Mesothelial cell of epicardium (in vitro differentiated cells): ENCODE data around the gene AMFR. TPM values are rescaled to one million over a fixed set of nuclear protein-coding genes. Genes with fewer than 3 reads are reported as not detected.
A peak's percentile ranks its signal among the peaks of the same experiment; 100 is the strongest.

ENCODE experiments used
- DNase-seq, 2 experiments: peaks; one replicate each; pipeline ENCODE4 v3.0.0; 2021; ENCODE audit warnings: low spot score in 2 of 2; ENCODE audit not compliant: unreplicated experiment in 2 of 2
- H3K27ac Mint-ChIP-seq: 2 replicates; pipeline ENCODE4 v1.8.0; 2021; ENCODE audit warnings: mixed read lengths
- H3K27me3 Mint-ChIP-seq: 2 replicates; pipeline ENCODE4 v1.8.0; 2021; ENCODE audit warnings: low read depth, mixed read lengths
- H3K36me3 Mint-ChIP-seq: 2 replicates; pipeline ENCODE4 v1.8.0; 2021; ENCODE audit warnings: mixed read lengths
- H3K4me1 Mint-ChIP-seq: 2 replicates; pipeline ENCODE4 v1.8.0; 2021; ENCODE audit warnings: mixed read lengths
- H3K4me3 Mint-ChIP-seq: 2 replicates; pipeline ENCODE4 v1.8.0; 2021; ENCODE audit warnings: mild to moderate bottlenecking, moderate library complexity, mixed read lengths
- H3K9me3 Mint-ChIP-seq: 2 replicates; pipeline ENCODE4 v1.8.0; 2021; ENCODE audit warnings: mixed read lengths
- CTCF ChIP-seq: fragments of 200-600 bp; sonication (generic); IDR thresholded peaks from one replicate; pipeline ENCODE4 v1.5.0; 2021; ENCODE audit warnings: antibody characterized with exemption; ENCODE audit not compliant: unreplicated experiment
- total RNA-seq: library from RNA; stranded (reverse); gene quantifications from 3 replicates; pipeline ENCODE4 v1.2.1, GENCODE V29; 2021

AMFR gene
- total RNA-seq, 1 donor from 2014 or later: 60.0 TPM

- TF ChIP-seq CTCF: peak; percentile 97
- Mint-ChIP-seq H3K27me3 (peaks cover 10% of the 10 kb centered on the region), H3K4me3 (peak overlapping the region; percentile 63), H3K9me3 (no peaks in the 10 kb centered on the region), H3K4me1 (peaks cover 2% of the 10 kb centered on the region), H3K27ac (no peak overlapping the region), H3K36me3 (no peaks in the 10 kb centered on the region)
- peak; percentile 74 to 93 for DNase-seq
Measured at GRCh38 chr16:56317998-56318826, 107.1 kb downstream of the AMFR start.

GRCh38 chr16:56316545-56316944 lies 108.8 kb downstream of the AMFR start:
- no peak overlapping the region for H3K27ac Mint-ChIP-seq
- DNase-seq: no peak
- H3K4me1 Mint-ChIP-seq: peaks cover 2% of the 10 kb centered on the region
- H3K36me3 Mint-ChIP-seq: no peaks in the 10 kb centered on the region
- no peak overlapping the region for H3K4me3 Mint-ChIP-seq
- peaks cover 10% of the 10 kb centered on the region for H3K27me3 Mint-ChIP-seq
- TF ChIP-seq CTCF: no peak
- H3K9me3 Mint-ChIP-seq: no peaks in the 10 kb centered on the region

GRCh38 chr16:56315955-56316354 lies 109.4 kb downstream of the AMFR start:
- Mint-ChIP-seq H3K27me3 (peaks cover 10% of the 10 kb centered on the region), H3K4me1 (peaks cover 2% of the 10 kb centered on the region), H3K36me3 (no peaks in the 10 kb centered on the region), H3K9me3 (no peaks in the 10 kb centered on the region), H3K4me3 (no peak overlapping the region), H3K27ac (no peak overlapping the region)
- TF ChIP-seq CTCF: no peak
- no peak for DNase-seq

- Mint-ChIP-seq H3K27me3 (peaks cover 10% of the 10 kb centered on the region), H3K4me3 (no peak overlapping the region), H3K36me3 (no peaks in the 10 kb centered on the region), H3K4me1 (peaks cover 2% of the 10 kb centered on the region), H3K9me3 (no peaks in the 10 kb centered on the region), H3K27ac (no peak overlapping the region)
- DNase-seq: no peak
- no peak for TF ChIP-seq CTCF
Measured at GRCh38 chr16:56314244-56314850, 111.0 kb downstream of the AMFR start.

GRCh38 chr16:56312556-56312955 lies 112.8 kb downstream of the AMFR start:
- TF ChIP-seq CTCF: no peak
- no peak for DNase-seq
- no peaks in the 10 kb centered on the region for H3K9me3 Mint-ChIP-seq
- peaks cover 13% of the 10 kb centered on the region for H3K27me3 Mint-ChIP-seq
- H3K4me3 Mint-ChIP-seq: no peak overlapping the region
- H3K4me1 Mint-ChIP-seq: no peaks in the 10 kb centered on the region
- no peaks in the 10 kb centered on the region for H3K36me3 Mint-ChIP-seq
- no peak overlapping the region for H3K27ac Mint-ChIP-seq
